Measurements from ENCODE around the gene CAPZB.
"Not testable (repeated sequence)": the region's sequence is repeated elsewhere in the genome, so short reads cannot be mapped to it uniquely, and the experiment has no call there.

Gene CAPZB

DNA sequence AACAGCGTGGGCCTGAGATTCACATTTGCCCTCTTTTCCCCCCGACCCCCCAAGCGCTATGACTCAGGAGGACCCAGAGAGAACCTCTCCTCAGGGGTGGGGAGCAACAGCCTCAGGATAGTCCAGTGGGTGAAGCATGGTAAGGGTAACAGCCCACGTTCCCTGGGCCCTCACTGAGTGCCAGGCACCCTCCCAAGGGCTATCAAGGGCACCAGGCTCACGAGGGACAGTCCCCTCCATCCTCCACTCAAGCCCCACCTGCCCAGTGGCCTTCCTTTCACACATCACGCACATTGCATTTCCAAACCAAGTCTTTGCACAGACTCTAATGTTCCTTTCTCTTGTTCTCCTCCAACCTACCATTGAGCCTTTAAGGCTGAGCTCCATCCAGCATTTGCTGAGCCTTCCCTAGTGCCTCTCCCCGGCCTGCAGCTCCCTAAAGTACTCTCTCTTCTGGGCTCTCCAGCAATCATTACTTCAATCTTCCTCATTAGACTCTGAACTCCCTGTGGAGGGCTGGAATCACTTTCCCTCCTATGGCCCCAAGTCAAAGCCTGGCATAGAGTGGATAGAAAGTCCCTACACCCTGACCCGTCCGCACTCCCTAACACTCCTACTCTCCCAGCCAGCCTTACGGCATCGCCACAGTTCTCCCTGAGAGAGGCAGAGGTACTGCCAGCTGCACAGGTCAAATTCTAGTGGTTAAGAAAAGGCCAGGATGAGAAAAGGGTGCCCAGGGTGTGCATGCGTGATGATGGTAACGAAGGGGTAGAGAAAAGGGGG is 174.4 kb downstream of the CAPZB start:
- peak; percentile 53 for DNase-seq (ENCODE audit: low spot score)

DNA sequence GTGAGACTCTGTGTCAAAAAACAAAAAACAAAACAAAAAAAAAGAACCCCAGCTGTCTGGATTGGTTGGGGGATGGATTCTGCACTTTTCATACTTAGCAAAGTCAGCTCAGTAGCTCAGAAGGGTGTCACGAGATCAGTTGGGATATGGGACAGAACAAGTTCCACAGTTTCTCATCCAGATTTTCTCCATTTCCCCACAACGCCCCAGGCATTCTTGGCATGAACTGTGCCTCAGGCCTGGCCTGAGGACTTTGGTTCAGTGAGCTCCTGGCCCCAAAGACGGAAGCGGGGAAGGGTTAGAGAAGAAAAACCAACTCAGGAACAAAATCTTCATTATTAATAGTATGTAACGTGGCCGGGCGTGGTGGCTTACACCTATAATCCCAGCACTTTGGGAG is 175.3 kb downstream of the CAPZB start:
- no peak for DNase-seq (ENCODE audit: low spot score)

DNA sequence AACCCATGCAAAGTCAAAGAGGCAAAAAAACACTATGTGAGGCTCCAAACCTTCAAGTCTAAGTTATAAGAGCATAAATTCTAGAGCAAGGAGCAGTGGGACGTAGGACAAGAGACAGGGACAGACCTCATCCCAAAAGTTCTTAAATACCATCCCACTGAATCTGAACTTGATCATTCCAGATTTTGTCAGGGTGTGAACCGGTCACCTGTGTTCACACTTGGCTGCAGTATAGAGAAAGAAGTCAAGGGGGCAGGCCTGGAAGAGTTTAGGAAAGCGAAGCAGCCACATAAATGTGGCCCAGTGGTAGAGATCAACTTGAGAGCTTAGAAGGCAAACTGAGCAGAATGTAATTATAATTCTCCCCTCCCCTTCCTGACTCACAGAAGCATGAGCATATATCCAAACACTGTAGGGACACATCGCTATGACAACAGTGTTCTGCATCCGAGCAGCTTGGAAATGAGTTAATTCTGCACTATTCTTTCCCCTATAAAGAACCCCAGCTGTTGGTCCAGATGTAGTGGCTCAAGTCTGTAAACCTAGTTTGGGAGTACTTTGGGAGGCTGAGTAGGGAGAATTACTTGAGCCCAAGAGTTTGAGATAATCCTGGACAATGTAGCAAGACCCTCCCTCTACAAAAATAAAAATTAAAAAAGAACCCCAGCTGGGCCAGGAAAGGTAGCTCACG is 176.1 kb downstream of the CAPZB start:
- peak; percentile 94 for DNase-seq (ENCODE audit: low spot score)

DNA sequence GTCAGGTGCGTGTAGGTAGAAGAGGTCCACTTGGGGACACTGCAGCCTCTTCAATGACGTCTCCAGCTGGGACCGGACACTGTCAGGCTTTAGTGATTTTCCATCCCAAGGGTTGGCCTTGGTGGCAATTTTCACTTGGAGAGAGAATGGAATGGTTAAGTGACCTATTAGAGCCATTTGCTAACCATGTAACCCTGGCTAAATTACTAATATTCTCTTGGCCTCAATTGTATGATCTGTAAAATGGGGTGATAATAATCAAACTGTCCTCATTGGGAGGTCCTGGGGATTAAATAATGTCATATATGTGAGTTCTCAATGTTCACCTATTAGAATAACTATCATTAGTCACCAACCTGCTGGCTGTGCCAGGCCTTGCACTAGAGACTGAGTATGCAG is 176.8 kb downstream of the CAPZB start:
- DNase-seq (ENCODE audit: low spot score) = no peak

DNA sequence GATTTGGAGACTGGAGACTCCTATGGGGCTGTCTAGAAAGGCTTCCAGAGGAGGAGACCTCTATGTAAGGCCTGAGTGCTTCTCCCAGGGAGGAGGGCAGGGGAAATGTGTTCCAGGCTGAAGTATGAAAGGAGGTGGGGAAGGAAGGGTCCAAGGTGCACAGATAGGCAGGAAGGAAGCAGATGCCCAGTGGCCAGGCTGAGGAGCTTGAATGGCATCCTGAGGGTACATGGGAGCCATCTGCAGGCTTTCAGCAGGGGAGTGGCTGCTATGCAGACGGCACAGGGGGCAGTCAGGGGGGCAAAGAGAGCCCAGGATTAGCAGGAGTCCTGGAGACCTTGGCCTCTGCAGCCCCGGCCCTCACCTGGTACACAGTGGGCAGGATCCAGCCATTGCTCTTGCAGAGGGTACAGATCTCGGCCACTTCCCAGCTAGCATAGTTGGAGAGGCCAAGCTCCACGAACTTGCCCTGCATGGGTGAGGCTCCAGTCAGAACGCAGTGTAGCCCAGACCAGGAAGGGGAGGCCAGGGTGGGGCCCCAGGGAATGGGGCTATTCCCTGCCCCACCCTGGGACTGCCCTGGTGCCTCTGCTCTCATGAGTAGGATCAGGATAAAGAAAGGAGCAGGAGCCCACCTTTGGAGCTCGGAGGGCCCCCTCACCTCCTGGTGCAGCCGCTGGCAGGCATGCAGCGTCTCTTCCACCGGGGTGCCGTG is 177.4 kb downstream of the CAPZB start:
- DNase-seq (ENCODE audit: low spot score) = no peak

DNA sequence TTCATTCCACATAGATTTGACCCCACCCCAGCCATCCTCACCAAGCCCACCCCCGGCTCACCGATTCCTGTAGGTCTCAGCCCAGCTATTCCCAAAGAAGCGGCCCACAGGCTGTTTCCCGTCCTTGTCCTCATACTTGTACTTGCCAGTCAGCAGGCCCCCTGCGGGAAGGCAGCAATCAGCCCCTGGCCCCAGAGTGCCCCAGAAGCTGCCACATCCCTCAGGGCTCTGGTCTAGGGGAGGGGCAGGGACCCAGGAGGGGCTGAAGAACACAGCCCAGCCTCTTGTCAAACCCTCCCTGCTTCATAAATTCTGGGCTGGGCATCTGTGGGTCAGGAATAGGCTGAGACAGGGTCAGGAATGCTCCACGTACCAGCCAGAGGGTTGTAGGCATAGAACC is 178.4 kb downstream of the CAPZB start:
- no peak for DNase-seq (ENCODE audit: low spot score)

DNA sequence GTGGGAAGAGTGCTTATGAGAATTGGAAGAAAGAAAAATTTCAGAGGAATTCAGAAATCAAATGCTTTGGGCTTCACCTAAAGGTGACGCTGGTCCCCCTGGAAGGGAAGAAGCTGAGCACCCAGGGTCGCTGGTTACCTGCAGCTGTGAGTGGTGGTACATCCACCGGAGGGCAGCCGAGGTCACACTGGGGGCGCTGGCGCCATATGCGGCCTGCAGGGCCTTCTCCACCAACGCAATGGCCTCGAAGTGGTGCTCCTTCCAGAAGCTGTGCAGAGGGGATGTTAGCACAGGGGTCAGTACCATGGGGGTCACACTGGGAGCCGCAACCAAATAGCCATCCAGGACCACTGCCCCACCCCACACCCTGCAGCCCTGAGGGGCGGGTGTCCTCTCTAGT is 179.5 kb downstream of the CAPZB start:
- DNase-seq (ENCODE audit: low spot score) = no peak

DNA sequence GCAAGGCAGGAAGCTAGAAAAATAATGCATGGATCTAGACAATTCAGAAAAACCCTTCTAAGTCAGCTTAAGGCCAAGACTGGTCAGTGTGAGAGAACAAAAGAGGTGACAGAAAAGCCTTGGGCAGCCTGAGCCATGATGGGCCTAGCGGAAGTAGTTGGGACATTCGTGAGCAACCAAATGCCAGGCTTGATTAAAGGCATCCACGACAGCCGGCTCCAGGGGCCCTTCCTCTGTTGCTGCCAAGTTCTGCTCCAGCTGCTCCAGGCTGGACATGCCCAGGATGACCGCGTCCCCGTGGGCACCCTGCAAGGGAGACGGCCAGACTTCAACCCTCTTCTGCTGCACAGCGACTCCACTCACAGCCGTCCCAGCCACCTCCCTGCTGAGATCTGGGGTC is 181.3 kb downstream of the CAPZB start:
- DNase-seq (ENCODE audit: low spot score) = not testable (repeated sequence)

DNA sequence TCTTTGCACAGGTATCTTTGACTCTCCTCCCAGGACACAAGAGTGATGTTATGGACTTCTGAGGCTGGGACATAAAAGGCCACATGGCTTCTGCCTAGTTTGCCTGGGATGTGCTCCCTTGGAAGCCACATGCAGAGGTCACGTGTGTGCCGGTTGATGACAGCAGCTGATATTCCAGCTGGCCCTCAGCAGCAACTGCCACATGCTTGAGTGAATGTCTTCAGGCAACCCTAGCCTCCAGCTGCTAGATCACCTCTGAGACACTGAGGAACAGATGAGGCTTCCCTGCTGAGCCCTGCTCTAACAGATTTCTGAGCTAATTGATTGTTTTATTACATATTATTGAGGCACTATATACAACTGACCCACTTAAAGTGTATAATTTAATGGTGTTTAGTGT is 185.1 kb downstream of the CAPZB start:
- DNase-seq (ENCODE audit: low spot score) = no peak

DNA sequence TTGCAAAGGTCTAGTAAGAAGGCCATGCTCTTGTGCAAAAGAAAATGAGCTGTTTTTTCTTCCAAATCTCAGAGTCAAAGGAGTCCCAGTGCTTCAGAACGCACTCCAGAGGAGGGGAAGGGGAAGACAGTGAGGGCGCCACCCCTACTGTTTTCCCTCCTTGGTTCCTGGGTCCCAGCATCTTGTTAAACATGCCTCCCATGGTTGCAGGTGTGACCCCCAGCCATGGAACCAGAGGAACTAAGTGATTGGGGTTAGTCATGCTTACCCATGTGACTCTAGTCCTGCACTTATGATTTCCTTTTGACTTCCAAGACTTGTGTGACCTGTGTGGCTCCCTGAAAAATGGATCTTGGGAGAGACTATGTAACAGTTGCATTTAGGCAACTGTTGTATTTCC is 190.7 kb downstream of the CAPZB start:
- DNase-seq (ENCODE audit: low spot score) = no peak

DNA sequence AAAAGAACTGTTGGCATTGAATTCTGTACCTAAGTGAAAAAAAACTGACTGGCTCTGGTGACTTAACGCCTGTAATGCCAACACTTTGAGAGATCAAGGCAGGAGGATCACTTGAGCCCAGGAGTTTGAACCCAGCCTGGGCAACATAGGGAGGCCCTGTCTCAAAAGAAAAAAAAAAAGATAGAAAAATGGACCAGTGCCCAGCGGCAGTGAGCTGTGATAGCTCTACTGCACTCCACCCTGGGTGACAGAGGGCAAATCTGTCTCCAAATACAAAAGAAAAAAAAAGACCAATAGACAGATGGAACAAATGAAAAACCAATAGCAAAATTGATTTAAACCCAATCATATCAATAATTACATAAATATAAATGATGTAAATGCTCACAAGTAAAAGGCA is 196.1 kb downstream of the CAPZB start:
- DNase-seq (ENCODE audit: low spot score) = no peak
